HG02588 (cell line): ENCODE measurements around the gene BAIAP3.
"Not testable (repeated sequence)": the region's sequence is repeated elsewhere in the genome, so short reads cannot be mapped to it uniquely, and the experiment has no call there.

Source experiments
- ATAC-seq: cut with Tn5 transposase; IDR thresholded peaks from one replicate; pipeline ENCODE4 v1.9.1; 2021; ENCODE audit warnings: mild to moderate bottlenecking, moderate library complexity; ENCODE audit not compliant: unreplicated experiment

Gene BAIAP3

GRCh38 chr16:1315081-1316032, 18.1 kb upstream of the BAIAP3 start:
- no peak for ATAC-seq

GRCh38 chr16:1316033-1316405, 17.4 kb upstream of the BAIAP3 start:
- ATAC-seq: no peak

GRCh38 chr16:1317479-1318267, 15.8 kb upstream of the BAIAP3 start:
- ATAC-seq: no peak

GRCh38 chr16:1318268-1318545, 15.2 kb upstream of the BAIAP3 start:
- ATAC-seq: no peak

GRCh38 chr16:1319041-1319440, 14.4 kb upstream of the BAIAP3 start:
- no peak for ATAC-seq

GRCh38 chr16:1320097-1320496, 13.3 kb upstream of the BAIAP3 start:
- no peak for ATAC-seq

DNA sequence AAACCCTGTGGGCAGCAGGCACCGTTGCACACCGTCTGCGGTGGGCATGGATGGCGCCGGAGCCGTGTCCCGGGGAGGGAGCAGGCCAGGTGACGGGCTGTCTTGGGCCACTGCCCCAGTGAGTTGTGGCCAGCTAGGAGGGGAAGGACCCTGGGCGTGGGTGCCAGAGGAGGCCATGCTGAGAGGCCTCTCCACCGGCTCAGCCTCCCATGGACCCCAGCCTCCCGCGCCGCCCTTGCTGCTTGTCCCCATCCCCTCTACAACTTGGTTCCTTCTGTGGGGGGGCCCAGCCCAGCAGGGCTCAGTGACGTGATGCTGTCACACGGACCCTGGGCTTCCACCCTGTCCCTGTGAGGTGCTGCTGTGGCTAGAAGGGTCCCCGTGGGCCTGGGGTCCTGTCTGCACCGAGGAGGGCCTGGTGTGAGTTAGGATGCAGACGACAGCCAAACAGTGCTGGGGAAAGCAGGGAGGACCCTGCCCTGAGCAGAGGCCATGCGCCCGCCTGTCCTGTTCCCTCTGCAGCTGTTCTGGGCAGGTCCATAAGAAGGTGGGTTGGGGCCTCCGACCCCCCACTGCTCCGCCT, 12.7 kb upstream of the BAIAP3 start:
- ATAC-seq: no peak

- ATAC-seq: no peak
Measured at GRCh38 chr16:1322407-1322806, 11.0 kb upstream of the BAIAP3 start.

DNA sequence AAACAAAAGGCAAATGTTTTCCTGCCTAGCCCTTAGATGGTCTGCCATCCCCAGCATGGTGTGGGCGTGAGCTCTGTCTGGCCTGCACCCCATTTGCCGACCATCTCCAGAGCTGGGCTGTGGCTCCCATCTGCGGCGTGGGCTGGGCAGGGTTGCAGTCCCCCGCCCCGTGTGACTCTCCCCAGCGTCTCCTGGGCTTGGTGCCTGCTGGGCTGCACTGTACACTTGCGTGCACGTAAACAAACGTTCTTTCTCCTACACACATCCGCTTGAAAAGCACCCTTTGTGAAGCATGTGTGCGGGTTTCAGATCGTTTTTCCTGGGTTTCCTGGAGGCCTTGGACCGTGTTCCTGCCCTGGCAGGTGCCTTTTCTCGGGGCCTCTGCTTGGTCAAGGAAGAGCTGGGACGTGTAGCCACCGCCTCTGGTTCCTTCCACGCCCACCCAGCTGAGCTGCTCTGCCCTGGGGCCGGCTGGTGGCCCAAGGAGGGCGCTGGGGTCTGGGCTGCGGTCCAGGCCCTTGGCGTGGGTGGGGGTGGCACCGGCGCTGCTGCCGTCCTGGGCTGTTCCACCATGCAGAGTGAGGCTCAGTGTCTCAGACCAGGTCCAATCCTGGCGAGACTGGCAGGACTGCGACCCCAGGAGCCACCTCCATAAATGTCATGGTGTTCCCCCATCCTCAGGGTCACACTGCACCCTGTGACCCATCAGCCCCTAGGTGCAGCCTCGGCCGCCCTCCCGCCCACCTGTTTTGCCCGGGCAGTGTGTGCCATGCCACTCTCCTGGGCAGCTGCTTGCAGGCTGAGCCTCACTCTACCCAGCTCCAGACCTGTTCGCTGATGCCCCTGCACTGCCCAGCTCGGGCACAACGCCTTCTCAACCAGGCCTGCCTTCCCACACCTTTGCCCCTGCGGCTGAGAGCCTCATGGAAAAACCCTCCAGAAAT, 9.9 kb upstream of the BAIAP3 start:
- ATAC-seq: no peak

- ATAC-seq: no peak
Measured at GRCh38 chr16:1324286-1324826, 9.1 kb upstream of the BAIAP3 start.

DNA sequence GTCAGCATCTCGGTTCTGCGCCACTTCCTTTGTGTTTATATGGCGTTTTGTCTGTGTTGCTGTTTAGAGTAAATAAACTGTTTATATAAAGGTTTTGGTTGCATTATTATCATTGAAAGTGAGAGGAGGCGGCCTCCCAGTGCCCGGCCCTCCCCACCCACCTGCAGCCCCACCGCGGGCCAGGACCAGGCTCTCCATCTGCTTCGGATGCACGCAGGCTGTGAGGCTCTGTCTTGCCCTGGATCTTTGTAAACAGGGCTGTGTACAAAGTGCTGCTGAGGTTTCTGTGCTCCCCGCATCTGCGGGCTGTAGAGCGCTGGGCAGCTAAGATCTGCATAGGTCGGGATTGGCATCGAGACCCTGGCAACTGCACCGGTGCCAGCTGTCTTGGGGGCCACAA, 8.2 kb upstream of the BAIAP3 start:
- no peak for ATAC-seq

DNA sequence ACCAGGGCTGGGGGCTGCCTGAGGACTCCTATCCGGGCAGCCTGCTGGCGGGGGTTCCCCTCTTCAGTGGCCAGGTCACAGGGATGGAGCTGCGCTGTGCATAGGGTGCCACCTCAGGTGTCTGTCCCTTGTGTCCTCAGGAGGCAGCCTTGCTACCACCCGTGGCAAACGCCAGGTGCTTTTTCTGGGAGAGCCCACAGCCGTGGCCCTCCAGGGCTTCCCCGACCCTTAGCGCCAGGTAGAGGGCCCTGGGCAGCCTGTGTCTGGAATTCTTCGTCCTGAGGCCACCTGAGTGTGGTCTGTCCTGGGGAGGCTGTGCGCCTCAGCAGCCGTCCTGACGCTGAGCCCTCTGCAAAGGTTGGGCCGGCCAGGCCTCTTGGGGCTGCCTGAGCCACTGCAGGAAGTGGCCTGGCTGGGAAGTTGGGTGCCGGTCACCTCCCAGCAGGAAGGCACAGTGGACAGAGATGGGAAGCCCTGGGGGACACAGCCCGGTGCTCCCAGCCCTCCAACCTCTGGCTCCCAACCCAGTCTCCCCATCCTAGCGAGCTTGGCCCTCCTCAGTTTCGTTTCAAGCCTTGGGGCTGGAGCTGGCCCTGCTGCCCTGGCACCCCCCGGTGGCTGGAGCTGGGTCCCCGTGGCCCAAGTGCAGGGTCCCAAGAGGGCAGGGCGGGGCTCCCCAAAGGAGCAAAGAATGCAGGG, 7.6 kb upstream of the BAIAP3 start:
- ATAC-seq: no peak

DNA sequence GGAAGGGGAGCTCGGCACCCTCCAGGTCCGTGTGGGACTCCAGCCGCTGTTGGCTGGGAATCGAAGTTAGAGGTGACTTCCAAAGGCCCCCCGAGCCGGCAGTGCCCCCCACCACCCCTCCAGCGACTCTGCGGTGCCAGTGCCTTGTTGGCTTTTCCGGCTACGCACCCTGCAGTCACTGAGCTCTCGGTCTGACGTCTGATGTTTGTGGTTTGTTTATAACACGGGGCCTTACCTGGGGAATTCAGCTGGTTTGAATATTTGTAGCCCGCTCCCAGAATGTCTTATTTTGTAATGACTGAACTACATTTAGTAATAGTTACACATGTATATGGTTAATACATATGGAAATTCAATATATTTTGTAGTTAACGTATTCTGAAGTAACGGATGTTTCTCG, 7.1 kb upstream of the BAIAP3 start:
- no peak for ATAC-seq

DNA sequence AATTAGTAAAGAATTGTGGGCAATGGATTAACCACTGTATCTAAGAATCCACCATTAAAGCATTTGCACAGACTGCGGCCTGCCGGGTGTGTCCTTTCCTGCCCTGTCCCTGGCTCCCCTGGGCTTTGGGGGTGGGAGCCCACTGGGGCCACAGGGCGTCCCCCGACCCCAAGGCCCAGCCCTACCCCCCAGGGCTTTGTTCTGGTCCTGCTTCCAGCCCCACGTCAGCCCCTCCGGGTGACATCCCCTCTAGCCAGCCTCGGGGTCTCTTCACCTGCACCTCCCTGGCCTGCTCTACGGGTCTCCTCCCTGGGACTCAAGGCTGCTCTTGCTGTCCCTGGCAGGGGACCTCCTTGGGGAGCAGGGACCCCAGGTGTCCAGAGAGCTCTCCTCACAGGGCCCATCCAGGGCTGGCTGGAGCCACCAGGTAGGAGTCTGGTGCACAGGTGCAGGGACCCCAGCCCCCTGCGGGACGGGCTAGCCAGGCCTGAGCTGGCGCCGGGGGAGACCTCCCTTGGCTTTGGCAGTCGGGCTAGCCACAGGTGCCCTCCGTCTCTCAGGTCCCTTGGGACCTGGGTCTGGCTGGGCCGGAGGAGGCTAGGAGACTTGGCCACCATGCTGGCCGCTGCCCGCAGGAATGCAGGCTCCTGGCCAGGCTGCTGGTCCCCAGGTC, 6.4 kb upstream of the BAIAP3 start:
- no peak for ATAC-seq

DNA sequence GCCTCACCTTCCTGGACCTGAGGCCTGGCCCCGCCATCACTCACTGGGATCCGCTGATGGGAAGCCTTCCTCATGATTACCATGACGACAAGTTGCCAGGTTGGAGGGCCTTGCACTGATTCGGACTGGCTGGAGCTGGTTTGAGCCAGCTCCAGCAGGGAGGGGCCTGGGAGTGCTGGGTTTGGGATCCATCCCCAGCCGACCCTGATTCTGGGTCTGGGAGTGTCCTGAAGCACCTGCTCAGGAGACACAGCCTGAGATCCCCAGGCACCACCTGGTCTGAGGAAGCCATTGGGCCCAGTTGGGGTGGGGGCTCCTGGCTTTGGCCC, 5.9 kb upstream of the BAIAP3 start:
- ATAC-seq: no peak

DNA sequence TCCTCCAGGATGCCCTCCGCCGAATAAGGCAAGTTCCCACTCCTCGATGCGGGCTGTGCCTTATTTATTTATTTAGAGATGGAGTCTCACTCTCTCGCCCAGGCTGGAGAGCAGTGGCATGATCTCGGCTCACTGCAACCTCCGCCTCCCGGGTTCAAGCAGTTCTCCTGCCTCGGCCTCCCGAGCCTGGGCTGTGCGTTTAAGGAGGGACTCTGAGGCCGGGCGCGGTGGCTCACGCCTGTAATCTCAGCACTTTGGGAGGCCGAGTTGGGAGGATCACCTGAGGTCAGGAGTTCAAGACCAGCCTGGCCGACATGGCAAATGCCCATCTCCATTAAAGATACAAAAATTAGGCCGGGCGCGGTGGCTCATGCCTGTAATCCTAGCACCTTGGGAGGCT, 5.3 kb upstream of the BAIAP3 start:
- ATAC-seq: not testable (repeated sequence)

- ATAC-seq: not testable (repeated sequence)
Measured at GRCh38 chr16:1328961-1329360, 4.5 kb upstream of the BAIAP3 start.

- ATAC-seq: no peak
Measured at GRCh38 chr16:1330260-1330914, 3.1 kb upstream of the BAIAP3 start.
